Psoas muscle (tissue), 8 donors: ENCODE data around the gene CXCR1. TPM values are rescaled to one million over a fixed set of nuclear protein-coding genes. Genes with fewer than 3 reads are reported as not detected.

Source experiments
- ATAC-seq, 4 donors: fragments of 200-7000 bp; cut with Tn5 transposase; one replicate each; pipeline ENCODE4 v1.9.1; 2020; ENCODE audit warnings: moderate library complexity in 3 of 4, mild to moderate bottlenecking in 2 of 4
- DNase-seq, 2 donors: peaks; one replicate each; pipeline ENCODE4 v3.0.0-alpha.2; 2020
- H3K27ac ChIP-seq: fragments of 200-600 bp; one replicate; pipeline ENCODE4 v1.8.0; 2022
- H3K27me3 ChIP-seq, 3 donors: fragments of 200-600 bp in 1 of 3; one replicate each; pipeline versions ENCODE4 v1.6.1 to v1.8.0; 2013 to 2022; ENCODE audit warnings: low read length in 2 of 3, mild to moderate bottlenecking in 2 of 3, moderate library complexity in 1 of 3; ENCODE audit not compliant: insufficient read depth in 3 of 3
- H3K36me3 ChIP-seq, 2 donors: fragments of 200-600 bp in 1 of 2; one replicate each; pipeline versions ENCODE4 v1.6.1 to v1.8.0; 2013 to 2022; ENCODE audit warnings: low read depth in 1 of 2, mild to moderate bottlenecking in 1 of 2, moderate library complexity in 1 of 2; ENCODE audit not compliant: insufficient read depth in 1 of 2
- H3K4me1 ChIP-seq: fragments of 200-600 bp; one replicate; pipeline ENCODE4 v1.8.0; 2022
- H3K4me3 ChIP-seq: fragments of 200-600 bp; one replicate; pipeline ENCODE4 v1.8.0; 2022; ENCODE audit warnings: mild to moderate bottlenecking
- H3K9me3 ChIP-seq: fragments of 200-600 bp; one replicate; pipeline ENCODE4 v1.8.0; 2022
- CTCF ChIP-seq: fragments of 200-600 bp; IDR thresholded peaks from one replicate; pipeline ENCODE4 v1.8.0; 2022; ENCODE audit warnings: antibody characterized with exemption
- WGBS, 3 donors: extraction: QIAGEN DNeasy Blood & Tissue Kit; methylation state at CpG; one replicate each; pipeline versions ENCODE4 v1.1.6 to v1.1.7; 2013; 5-methylcytosine and 5-hydroxymethylcytosine counted together
- intact Hi-C, 2 donors: fragments of 100-400 bp; cut with DNase I; formaldehyde crosslinking; loops; one replicate each; pipeline versions ENCODE4 v1.11.0 to v1.14.2; 2022
- polyA plus RNA-seq, 3 donors: library from polyadenylated mRNA; stranded (reverse); fragments of 200-250 nt; gene quantifications; one replicate each; pipeline ENCODE4 v1.2.3, GENCODE V29; 2013
- total RNA-seq, 4 donors: library from RNA; stranded (reverse); fragmentation: NEBNext Ultra II Directional in 2 of 4; extraction: Animal tissue kit (Norgen Biotek cat#: 25700) in 2 of 4; gene quantifications; one replicate each; pipeline versions ENCODE4 v1.2.1 to v1.2.4, GENCODE V29; 2021 to 2023
- donor health status: healthy with polysubstance abuse.
- donor health status: DM: no; HTN: no; CAD: no; lungs with moderate emphysema.
- donor health status: Bipolar disorder and iron deficiency.
- donor health status: healthy.
- donor health status: DM: yes; HTN: yes; CAD: no.
- donor health status: DM: no; HTN: no; CAD: no.
- donor health status: DM: no; HTN: no; CAD: no.
- donor health status: DM: yes; HTN: yes; CAD: no.

CXCR1 gene
- total and polyA plus RNA-seq, 7 donors, result 0.10 to 0.96 (median 0.69) TPM; not detected in 2

DNA sequence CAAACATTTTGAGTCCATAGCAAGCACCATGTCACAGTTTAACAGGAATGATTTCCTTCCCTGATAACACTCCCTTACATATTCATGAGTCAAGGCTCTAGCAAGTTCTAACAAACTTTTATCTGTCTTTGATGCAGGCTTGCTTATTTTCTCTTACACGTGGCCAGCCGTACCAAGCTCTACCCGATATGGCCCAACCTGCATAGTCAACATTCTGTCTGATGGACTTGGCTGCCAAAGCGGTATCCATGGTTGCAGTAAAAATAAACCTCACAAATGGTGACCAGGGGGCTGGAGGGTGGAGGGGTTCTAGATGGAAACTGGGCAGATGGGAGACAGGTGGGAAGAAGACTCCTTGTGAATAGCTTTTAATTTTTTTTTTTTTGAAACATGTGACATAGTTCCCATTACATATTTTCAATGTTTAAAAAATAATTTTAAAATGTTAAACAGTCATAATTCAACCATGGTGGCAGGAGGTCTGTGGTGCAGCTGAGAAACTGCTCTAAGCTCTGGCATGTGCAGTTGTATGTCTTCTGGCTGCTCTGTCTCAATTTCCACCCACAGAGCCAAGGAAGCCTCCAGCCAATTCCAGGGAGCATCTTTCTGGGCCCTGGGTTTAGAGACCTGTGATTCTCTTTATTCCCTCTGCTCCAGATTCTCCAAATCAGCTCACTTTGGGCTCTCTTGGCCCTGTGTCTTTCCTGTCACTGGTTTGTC is 20.7 kb upstream of the CXCR1 start:
- WGBS, 3 donors, result 16 to 35% (median 30%) methylated on average over 4 of the region's 4 CpGs
- no peak for TF ChIP-seq CTCF

GRCh38 chr2:218186876-218187275 is 20.1 kb upstream of the CXCR1 start:
- H3K4me1 ChIP-seq, result peaks cover 14% of the 10 kb centered on the region
- no peaks in the 10 kb centered on the region for H3K36me3 ChIP-seq
- H3K27me3 ChIP-seq, result no peaks in the 10 kb centered on the region
- ATAC-seq, result peak in 2 of 4 donors; percentile 33 to 52
- DNase-seq, result no peak
- no peaks in the 10 kb centered on the region for H3K9me3 ChIP-seq
- WGBS, 3 donors, result 69 to 82% (median 77%) methylated on average over 1 of the region's 1 CpG
- H3K27ac ChIP-seq, result peak overlapping the region; percentile 23
- no peak for TF ChIP-seq CTCF
- H3K4me3 ChIP-seq, result no peak overlapping the region
- intact Hi-C loops, result loop anchor here (2.0 to 10.0 kb wide), 5 partner anchors 30 to 280 kb away; partner anchors contain the start of genes AAMP (in 2 of the 2), CTDSP1 (in 2 of the 2), PNKD (in 2 of the 2) and ARPC2 (in 1 of the 2)

More for the DNA sequence above, 20.7 kb upstream of the CXCR1 start:
- Histone ChIP-seq H3K36me3 (no peaks in the 10 kb centered on the region), H3K9me3 (no peaks in the 10 kb centered on the region), H3K27me3 (no peaks in the 10 kb centered on the region), H3K4me3 (no peak overlapping the region), H3K27ac (peak overlapping the region; percentile 23), H3K4me1 (peaks cover 14% of the 10 kb centered on the region)
- intact Hi-C loops, result loop anchor here (2.0 to 10.0 kb wide), 5 partner anchors 29 to 280 kb away; partner anchors contain the start of genes AAMP (in 2 of the 2), CTDSP1 (in 2 of the 2), PNKD (in 2 of the 2) and ARPC2 (in 1 of the 2)
- DNase-seq (no peak), ATAC-seq (peak in 3 of 4 donors; percentile 58 to 70 (median 62))

GRCh38 chr2:218186355-218186766 is 19.6 kb upstream of the CXCR1 start:
- Histone ChIP-seq H3K27ac (peak overlapping the region; percentile 23), H3K36me3 (no peaks in the 10 kb centered on the region), H3K9me3 (no peaks in the 10 kb centered on the region), H3K4me3 (no peak overlapping the region), H3K4me1 (peaks cover 14% of the 10 kb centered on the region), H3K27me3 (no peaks in the 10 kb centered on the region)
- DNase-seq (peak; percentile 53 to 69), ATAC-seq (peak; percentile 89 to 97 (median 94))
- TF ChIP-seq CTCF, result peak; percentile 68
- intact Hi-C loops, result loop anchor here (2.0 to 10.0 kb wide), 5 partner anchors 30 to 281 kb away; partner anchors contain the start of genes AAMP (in 2 of the 2), CTDSP1 (in 2 of the 2), PNKD (in 2 of the 2) and ARPC2 (in 1 of the 2)
- 36 to 40% (median 36%) methylated on average over 8 of the region's 8 CpGs for WGBS, 3 donors

GRCh38 chr2:218184331-218184730 is 17.6 kb upstream of the CXCR1 start:
- no peak for TF ChIP-seq CTCF
- Histone ChIP-seq H3K27me3 (no peaks in the 10 kb centered on the region), H3K36me3 (no peaks in the 10 kb centered on the region), H3K4me3 (no peak overlapping the region), H3K27ac (no peak overlapping the region), H3K4me1 (peaks cover 14% of the 10 kb centered on the region), H3K9me3 (no peaks in the 10 kb centered on the region)
- WGBS, 3 donors, result 83 to 90% (median 84%) methylated on average over 1 of the region's 1 CpG
- intact Hi-C loops, result loop anchor here (10.0 kb wide), 1 partner anchor 210 kb away; the partner anchor contains the start of gene CTDSP1 (in 2 of the 2)
- DNase-seq (no peak), ATAC-seq (no peak)
